Memory B cell (primary cell): ENCODE measurements around the gene CHD6.

Experiments used
- ATAC-seq: fragments of 150-1000 bp; cut with Tn5 transposase; 2 replicates; pipeline ENCODE4 v1.10.0; 2021; ENCODE audit warnings: low read depth, mild to moderate bottlenecking, moderate library complexity
- DNase-seq, 2 donors: peaks; one replicate each; pipeline ENCODE4 v3.0.0; 2022; ENCODE audit warnings: low spot score in 2 of 2
- H3K27ac Mint-ChIP-seq: one replicate; pipeline ENCODE4 v1.8.0; 2022; ENCODE audit warnings: mild to moderate bottlenecking, moderate library complexity, mixed read lengths
- H3K27me3 Mint-ChIP-seq: one replicate; pipeline ENCODE4 v1.8.0; 2022; ENCODE audit warnings: mixed read lengths
- H3K36me3 Mint-ChIP-seq: one replicate; pipeline ENCODE4 v1.8.0; 2022; ENCODE audit warnings: mild to moderate bottlenecking, mixed read lengths
- H3K4me1 Mint-ChIP-seq: one replicate; pipeline ENCODE4 v1.8.0; 2022; ENCODE audit warnings: mixed read lengths
- H3K4me3 Mint-ChIP-seq: one replicate; pipeline ENCODE4 v1.8.0; 2022; ENCODE audit warnings: mild to moderate bottlenecking, moderate library complexity, mixed read lengths
- H3K9me3 Mint-ChIP-seq: one replicate; pipeline ENCODE4 v1.8.0; 2022; ENCODE audit warnings: mixed read lengths

The CHD6 gene

DNA sequence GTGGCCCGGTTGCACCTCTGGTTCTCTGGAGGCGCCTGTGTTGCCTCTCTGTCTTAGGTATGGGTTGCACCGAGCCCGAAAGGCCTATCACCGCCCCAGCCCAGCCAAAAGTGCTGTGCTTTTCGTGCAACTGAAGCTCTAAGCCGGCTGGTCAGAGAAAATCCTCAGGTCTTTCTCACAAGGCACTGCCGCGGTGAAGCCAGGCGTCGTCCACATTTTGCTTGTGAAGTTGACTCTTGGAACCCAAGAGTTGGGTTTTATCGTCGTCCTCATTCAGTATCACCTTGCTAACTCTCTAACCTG lies 250.8 kb downstream of the CHD6 start:
- Mint-ChIP-seq H3K27me3 (peaks cover 23% of the 10 kb centered on the region), H3K9me3 (peaks cover 3% of the 10 kb centered on the region), H3K36me3 (peaks cover 4% of the 10 kb centered on the region), H3K27ac (no peak overlapping the region), H3K4me3 (no peak overlapping the region), H3K4me1 (peaks cover 9% of the 10 kb centered on the region)
- ATAC-seq: no peak
- DNase-seq: no peak

DNA sequence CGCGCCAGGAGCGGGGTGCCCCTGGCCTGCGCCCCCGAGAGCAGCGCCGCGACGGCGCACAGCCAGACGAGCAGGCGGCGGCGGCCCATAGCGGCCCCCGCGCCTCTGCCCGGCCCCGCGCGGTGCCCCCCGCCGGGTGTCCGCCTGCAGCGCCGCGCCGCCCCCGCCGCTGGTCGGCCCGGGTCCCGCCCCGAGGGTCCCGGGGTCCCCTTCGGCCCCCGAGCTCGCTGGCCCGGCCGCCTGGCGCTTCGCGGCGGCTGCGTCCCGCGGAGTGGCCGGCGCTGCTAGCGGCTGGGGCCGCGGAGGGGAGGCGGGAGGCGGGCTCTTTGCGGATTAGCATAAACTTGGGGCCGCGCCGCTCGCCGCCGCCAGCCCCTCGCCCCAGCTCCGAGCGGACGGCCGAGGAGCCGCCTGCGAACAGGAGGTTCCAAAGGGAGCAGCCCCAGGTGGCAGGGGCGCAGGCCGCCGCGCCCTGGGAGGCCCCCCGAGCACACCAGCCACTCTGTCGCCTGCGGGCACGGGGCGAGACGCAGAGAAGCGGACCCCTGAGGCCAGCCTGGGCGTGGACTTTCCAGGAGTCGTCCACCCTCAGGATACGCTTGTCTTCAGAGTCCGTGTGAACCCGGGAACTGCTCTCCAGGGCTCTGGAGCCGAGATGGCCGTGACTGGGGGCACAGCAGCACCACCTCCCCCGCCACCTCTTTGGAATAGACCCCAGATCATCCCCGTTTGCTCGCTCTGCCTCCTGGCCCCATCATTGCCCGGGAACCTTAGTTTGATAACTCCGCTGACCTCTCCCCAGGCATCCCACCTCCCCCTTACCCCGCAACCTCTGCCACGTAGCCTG lies 251.4 kb downstream of the CHD6 start, which contains the start of gene EMILIN3:
EMILIN3 (minus strand) TSS at position 273 of the 847 bp plus-strand sequence; CDS start at position 89, 184 bp downstream.
- DNase-seq (no peak), ATAC-seq (no peak)
- Mint-ChIP-seq H3K36me3 (peaks cover 4% of the 10 kb centered on the region), H3K4me1 (peaks cover 9% of the 10 kb centered on the region), H3K4me3 (no peak within 1 kb of the TSS), H3K9me3 (peaks cover 3% of the 10 kb centered on the region), H3K27ac (no peak within 1 kb of the TSS), H3K27me3 (peaks cover 23% of the 10 kb centered on the region)

DNA sequence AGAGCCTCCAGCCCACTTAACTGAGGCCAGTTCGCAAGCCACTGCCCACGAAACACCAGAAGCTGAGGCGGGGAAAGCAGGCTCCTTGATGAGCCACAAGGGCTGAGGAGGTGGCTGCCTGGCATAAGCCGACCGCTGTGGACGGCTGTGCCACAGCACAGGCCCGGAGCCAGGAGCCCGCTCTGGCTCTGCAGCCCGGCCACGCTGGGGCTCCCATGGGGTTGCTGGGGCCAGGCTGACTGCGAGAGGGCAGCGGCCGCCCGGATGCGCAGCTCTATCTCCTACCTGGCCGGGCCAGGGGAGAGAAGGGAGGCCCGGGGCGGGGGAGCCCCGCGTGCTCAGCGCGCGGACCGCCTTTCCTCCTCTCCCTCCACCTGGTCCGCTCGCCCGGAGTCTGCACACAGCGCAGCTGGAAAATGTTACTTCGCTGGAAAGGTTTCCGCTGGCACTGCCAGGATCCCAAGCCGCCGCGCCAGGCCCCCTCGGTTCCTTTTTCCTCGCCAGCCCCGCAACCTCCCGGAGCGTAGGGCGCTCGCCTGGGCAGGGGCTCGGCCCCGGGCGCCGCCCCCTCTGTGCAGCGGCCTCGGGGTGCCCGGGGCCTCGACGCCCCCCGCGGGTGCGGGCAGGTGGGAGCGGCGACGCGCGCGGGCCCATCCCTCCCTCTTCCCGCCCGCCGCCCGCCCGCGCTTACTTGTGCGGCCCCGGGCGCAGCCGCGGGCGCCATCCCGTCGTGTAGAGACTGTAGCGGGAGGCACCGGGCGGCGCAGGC lies 252.2 kb downstream of the CHD6 start:
- Mint-ChIP-seq H3K27me3 (peaks cover 20% of the 10 kb centered on the region), H3K27ac (no peak overlapping the region), H3K36me3 (no peaks in the 10 kb centered on the region), H3K9me3 (no peaks in the 10 kb centered on the region), H3K4me1 (peaks cover 9% of the 10 kb centered on the region), H3K4me3 (no peak overlapping the region)
- ATAC-seq (no peak), DNase-seq (no peak)

DNA sequence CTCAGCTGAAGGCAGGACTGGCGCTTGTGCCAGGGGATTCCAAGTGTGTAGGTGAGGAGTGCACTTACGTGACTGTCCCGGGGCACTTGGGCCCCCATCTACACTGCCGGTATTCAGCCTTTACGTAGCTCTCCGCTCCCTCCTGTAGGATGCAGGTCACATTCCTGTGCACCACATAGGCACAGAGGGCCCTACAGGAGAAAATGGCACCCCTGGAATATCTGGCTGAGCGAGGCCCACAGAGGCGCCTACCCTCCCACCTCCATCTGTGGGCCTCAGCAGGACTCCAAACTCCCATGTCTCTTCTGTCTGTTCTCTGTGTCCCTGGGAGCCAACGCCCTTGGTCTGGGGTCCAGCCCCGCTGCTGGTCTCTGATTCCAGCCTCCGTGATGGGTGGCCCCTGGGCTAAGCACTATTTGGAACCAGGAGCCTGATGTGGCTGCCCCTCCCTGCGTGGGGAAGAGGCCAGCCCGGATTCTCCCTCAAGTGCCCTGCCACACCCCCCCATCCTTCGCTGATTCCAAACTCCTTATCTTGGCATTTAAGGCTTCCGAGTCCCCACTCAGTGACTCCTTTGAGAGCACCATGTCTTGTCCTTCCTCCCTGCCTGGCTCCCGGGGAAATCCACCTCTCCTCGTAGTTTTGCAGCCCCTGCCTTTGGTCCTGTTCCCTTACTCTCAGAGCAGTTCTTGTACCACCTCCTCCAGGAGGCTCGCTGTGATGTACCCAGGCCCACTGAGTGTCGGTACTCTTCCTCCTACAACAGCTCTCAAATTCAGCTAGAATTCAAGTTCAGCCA lies 253.0 kb downstream of the CHD6 start:
- Mint-ChIP-seq H3K36me3 (no peaks in the 10 kb centered on the region), H3K4me3 (no peak overlapping the region), H3K4me1 (peaks cover 9% of the 10 kb centered on the region), H3K9me3 (no peaks in the 10 kb centered on the region), H3K27ac (no peak overlapping the region), H3K27me3 (peaks cover 20% of the 10 kb centered on the region)
- DNase-seq (no peak), ATAC-seq (no peak)

DNA sequence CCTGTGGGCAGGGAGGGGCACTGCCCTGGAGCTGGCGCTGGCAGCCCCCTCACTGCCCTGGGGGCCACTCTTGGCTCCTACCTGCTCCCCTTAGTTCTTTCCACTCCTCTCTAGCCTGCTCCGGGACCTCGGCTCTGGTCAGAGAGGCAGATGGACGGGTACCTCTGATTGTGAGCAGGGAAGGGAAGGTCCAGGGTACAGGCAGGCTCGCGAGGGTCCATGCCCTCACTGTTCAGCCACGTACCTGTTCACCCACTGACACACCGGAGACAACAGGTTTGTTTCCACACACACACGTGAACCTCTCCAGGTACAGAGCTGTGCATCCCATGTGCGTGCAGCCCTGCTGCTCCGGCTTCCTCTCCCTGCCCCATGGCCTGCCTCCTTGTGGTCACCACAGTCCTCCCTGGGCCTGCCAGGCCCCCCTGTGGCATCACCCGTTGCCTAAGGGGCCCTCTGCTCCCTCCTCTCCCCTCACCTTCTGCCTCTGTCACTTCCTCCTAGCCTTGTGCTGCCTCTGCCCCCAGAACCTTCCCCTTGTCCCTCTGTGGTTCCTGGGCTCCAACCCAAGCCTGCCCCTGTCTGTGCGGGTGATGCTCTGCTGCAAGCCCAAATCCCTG lies 253.8 kb downstream of the CHD6 start:
- ATAC-seq (no peak), DNase-seq (no peak)
- Mint-ChIP-seq H3K9me3 (no peaks in the 10 kb centered on the region), H3K4me3 (no peak overlapping the region), H3K4me1 (peaks cover 9% of the 10 kb centered on the region), H3K36me3 (no peaks in the 10 kb centered on the region), H3K27ac (no peak overlapping the region), H3K27me3 (peaks cover 19% of the 10 kb centered on the region)

DNA sequence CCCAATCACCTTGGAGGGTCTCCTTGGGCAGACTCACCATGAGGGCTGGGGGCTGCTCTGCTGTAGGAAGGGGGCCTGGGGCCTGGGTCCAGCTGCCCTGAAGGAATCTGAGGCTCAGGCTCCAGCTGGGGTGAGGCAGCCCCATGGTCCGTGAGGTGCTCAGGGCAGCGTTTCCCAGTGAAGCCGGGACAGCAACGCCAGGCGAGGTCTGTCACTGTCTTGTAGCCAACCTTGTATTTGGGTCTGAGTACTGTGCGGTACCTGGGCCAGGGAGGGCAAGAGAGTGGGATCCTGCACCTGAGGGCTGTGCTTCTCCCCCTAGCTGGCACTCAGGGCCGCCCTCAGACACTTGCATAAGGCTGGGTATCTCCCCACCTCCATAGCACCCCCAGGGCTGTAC lies 254.6 kb downstream of the CHD6 start:
- DNase-seq (no peak), ATAC-seq (no peak)
- H3K36me3 Mint-ChIP-seq: no peaks in the 10 kb centered on the region
- H3K27me3 Mint-ChIP-seq: peaks cover 15% of the 10 kb centered on the region
- H3K9me3 Mint-ChIP-seq: no peaks in the 10 kb centered on the region
- H3K4me3 Mint-ChIP-seq: no peak overlapping the region
- H3K27ac Mint-ChIP-seq: no peak overlapping the region
- H3K4me1 Mint-ChIP-seq: peaks cover 9% of the 10 kb centered on the region

DNA sequence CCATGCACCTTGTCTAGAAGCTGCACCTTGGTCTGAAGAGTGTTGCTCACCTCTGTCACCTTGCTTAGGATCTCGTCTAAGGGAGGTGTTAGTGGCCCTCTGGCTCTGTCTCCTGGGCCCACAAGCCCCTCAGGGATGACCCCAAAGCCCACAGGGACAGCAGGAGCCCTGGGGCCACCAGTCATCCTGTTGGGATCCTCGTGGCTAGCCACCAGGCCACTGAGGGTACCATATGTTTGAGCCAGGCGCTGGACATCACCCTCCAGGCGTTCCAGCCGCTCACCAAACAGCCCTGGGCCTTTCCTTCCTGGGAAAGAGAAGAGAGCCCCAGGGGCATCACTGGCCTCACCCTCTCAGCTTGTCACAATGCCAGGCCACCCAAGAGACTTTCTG lies 255.4 kb downstream of the CHD6 start:
- H3K4me3 Mint-ChIP-seq: no peak overlapping the region
- peaks cover 9% of the 10 kb centered on the region for H3K4me1 Mint-ChIP-seq
- H3K27me3 Mint-ChIP-seq: peaks cover 13% of the 10 kb centered on the region
- no peak overlapping the region for H3K27ac Mint-ChIP-seq
- DNase-seq (no peak), ATAC-seq (no peak)
- no peaks in the 10 kb centered on the region for H3K36me3 Mint-ChIP-seq
- H3K9me3 Mint-ChIP-seq: no peaks in the 10 kb centered on the region

DNA sequence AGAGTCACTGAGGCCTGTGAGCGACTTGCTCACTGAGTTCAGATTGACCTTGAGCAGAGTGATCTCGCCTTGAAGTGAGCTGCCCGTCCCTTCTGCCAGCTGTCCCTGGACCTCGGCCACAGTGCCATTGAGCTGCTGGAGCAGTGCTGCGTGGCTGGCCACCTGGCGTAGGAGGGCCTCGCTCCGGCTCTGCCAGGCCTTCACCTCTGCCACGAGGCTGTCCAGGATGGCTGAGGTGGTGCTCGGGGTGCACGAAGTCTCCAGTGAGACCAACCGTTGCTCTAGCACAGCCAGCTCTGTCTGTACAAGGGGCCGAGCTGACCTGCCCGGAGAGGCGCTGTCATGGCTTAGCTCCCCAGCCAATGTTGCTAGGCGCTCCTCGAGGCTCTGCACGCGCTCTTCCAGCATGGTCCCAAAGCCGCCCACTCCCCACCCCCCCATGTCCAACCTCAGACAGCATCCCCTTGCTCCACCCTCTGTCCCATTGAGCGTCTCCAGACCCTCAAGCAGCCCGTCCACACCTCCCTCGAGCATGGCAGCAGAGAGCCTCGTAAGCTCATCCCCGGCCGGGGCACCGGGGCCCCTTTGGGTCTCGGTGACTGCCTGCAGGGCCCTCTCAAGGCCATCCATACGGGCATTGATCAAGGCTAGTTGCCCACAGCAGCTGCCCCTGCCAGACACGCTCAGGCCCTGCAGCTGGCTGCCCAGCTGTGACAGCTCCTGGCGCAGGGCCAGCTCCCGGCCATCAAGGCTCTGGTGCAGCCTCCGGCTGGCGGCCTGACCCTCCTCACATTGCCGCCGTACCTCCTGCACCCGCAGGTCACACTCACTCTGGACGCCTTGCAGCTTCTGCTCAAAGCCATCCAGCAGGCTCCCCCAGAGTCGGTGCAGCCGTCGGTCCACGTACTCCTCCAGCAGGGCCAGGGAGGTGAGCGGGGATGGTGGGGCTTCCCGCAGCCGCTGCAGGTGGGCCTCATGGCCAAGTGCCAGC lies 256.1 kb downstream of the CHD6 start:
- Mint-ChIP-seq H3K27me3 (peaks cover 7% of the 10 kb centered on the region), H3K27ac (no peak overlapping the region), H3K9me3 (no peaks in the 10 kb centered on the region), H3K36me3 (no peaks in the 10 kb centered on the region), H3K4me3 (no peak overlapping the region), H3K4me1 (peaks cover 3% of the 10 kb centered on the region)
- no peak for DNase-seq
- no peak for ATAC-seq

DNA sequence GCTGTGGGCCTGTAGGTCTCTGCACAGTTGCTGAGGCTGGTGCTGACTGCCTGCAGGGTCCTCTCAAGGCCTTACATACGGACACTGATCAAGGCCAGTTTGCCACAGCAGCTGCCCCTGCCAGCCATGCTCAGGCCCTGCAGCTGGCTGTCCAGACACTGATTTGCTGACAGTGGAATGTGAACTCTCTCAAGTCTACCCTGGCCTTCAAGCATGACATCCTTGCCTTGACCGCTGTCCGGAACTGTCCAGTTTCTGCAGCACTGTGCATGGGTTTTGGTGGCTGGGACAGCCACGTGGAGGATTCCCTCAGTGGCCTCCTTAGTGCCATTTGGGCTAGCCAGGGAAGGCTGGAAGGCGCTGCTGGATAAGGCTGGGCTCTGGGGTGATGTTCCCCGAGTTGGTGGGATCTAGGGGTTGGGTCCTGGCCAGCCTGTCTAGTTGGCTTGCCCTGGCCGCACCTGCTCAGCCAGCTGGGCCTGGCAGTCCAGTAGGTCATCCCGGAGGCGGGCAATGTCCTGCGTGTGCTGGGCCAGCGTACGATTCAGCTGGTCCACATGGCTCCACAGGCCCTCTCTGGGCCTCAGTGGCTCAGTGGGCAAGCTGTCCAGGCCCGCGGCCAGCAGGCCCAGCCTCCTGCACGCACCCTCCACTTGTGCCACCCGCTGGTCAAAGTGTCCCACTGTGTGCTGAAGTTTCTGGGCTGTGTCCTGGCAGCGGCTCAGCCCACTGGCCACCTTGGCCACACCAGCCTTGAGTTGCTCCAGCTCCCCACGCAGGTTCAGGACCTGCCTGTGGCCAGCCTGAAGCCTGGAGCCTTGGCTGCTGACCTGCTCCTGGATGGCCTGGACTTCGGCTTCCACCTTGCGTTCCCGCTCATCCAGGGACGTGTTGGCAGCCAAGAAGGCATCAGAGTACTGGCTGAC lies 257.1 kb downstream of the CHD6 start:
- no peak for ATAC-seq
- Mint-ChIP-seq H3K4me3 (no peak overlapping the region), H3K27ac (no peak overlapping the region), H3K9me3 (no peaks in the 10 kb centered on the region), H3K27me3 (peaks cover 6% of the 10 kb centered on the region), H3K36me3 (no peaks in the 10 kb centered on the region), H3K4me1 (peaks cover 3% of the 10 kb centered on the region)
- no peak for DNase-seq

DNA sequence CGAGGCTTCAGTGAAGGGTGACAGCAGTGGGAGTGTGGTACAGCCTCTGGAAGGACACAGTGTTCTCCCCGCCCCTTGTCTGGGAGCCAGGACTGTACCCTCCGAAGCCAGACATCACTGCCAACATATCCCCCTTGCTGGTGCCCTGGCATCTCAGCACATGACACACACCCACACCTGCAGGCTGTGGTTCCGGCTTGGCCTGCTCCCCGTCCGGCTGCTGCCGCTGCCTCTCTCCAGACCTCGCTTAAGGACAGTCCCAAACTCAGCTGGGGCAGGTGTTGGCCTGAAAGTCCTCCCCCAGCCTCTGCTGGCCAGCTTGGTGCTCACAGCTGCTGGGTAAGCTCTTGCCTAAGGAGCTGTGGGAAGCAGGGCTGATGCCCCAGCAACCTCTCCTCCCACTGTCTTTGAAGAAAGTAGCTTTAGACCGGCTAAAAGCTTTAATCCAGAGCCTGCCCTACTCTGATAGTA lies 258.6 kb downstream of the CHD6 start:
- H3K4me1 Mint-ChIP-seq: peaks cover 2% of the 10 kb centered on the region
- H3K36me3 Mint-ChIP-seq: no peaks in the 10 kb centered on the region
- ATAC-seq: no peak
- no peak overlapping the region for H3K4me3 Mint-ChIP-seq
- H3K27ac Mint-ChIP-seq: no peak overlapping the region
- H3K27me3 Mint-ChIP-seq: peaks cover 1% of the 10 kb centered on the region
- no peak for DNase-seq
- no peaks in the 10 kb centered on the region for H3K9me3 Mint-ChIP-seq

DNA sequence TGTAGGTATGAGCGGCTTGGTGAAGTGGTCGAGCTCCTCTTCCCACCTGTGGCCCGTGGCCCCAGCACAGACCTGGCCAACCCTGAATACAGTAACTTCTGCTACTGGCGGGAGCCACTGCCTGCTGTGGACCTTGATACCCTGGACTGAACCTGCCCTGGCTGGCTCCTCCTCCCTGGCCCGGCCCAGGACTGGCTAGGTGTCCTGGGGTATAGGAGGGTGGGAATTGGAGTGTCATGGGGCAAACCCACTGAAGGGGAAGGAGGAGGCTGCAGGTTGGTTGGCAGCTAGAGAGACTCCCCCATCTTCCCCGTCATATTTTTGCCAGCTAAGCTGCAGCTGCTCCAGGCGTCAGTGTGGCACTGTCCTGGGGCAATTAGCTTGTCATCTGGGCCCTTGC lies 259.5 kb downstream of the CHD6 start:
- H3K27ac Mint-ChIP-seq: no peak overlapping the region
- H3K4me3 Mint-ChIP-seq: no peak overlapping the region
- no peak for ATAC-seq
- H3K27me3 Mint-ChIP-seq: no peaks in the 10 kb centered on the region
- no peaks in the 10 kb centered on the region for H3K4me1 Mint-ChIP-seq
- H3K9me3 Mint-ChIP-seq: no peaks in the 10 kb centered on the region
- H3K36me3 Mint-ChIP-seq: no peaks in the 10 kb centered on the region
- DNase-seq: no peak

DNA sequence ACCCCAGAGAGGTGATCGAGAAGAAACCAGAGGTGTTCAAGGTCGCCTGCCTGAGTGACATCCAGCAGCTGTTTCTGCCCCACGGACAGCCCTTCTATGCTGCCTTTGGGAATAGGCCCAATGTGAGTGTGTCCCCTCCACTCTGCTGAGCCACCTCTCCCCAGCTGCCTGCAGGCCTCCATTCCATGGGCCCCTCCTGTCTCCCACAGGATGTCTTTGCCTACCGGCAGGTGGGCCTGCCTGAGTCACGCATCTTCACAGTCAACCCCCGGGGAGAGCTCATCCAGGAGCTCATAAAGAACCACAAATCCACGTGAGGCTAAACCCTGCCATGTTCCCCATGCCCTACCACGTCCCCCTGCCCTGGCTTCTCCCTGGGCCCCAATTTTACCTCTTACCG lies 259.9 kb downstream of the CHD6 start:
- Mint-ChIP-seq H3K4me1 (no peaks in the 10 kb centered on the region), H3K27ac (no peak overlapping the region), H3K9me3 (no peaks in the 10 kb centered on the region), H3K27me3 (no peaks in the 10 kb centered on the region), H3K36me3 (no peaks in the 10 kb centered on the region), H3K4me3 (no peak overlapping the region)
- no peak for DNase-seq
- ATAC-seq: no peak
